ENCODE data around the gene GOT2. TPM values are rescaled to one million over a fixed set of nuclear protein-coding genes. Genes with fewer than 3 reads are reported as not detected.

GOT2 gene
- total and polyA plus RNA-seq, 2 experiments from 2014 or later, result 83.8 to 103 TPM

DNA sequence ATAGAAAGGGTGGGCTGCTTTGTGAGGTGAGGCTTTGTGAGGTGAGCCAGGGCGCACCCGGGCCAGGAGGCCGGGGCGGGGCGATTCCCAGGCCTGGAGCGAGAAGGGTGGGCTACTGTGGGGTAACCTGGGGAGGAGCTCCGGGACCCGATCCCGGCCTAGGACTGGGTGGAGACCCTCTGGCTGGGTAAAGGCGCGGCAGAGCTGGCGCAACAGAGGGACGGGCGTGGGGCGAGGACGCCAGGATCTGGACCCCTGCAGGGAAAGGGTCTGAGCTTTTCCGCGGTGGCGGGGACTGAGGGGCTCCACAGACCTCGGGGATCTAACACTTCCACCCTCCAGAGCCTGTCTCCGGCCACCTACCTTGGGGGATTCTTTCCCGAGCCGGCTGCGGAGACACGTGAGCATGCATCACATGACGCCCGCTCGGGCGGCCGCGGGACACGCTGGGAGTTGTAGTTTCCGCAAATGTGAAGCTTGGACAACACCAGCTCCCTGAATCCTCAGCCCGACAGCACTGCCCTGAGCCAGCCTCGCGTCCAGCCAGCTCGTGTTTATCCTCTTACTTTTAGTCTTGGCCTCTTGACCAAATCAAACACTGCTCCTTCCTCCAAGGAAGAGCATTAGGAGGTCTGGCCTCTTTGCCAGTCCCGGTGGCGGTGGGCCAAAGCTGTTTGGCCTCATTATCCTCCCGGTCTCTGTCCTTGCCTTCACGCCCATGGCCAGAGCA lies 49.6 kb downstream of the GOT2 start, which contains the start of gene SLC38A7:
TSS of gene SLC38A7 (minus strand) at position 417 of the 730 bp plus-strand sequence. CDS start 4,644 bp downstream, outside the sequence.
- TF ChIP-seq EZH2phosphoT487 (IDR thresholded peaks at IDR 0.05; ENCODE audit: low read depth, severe bottlenecking, unreplicated experiment) (no peak), EZH2 (IDR thresholded peaks at IDR 0.05; ENCODE audit: borderline replicate concordance) (no peak)
- TF ChIP-seq, protein P1, sequence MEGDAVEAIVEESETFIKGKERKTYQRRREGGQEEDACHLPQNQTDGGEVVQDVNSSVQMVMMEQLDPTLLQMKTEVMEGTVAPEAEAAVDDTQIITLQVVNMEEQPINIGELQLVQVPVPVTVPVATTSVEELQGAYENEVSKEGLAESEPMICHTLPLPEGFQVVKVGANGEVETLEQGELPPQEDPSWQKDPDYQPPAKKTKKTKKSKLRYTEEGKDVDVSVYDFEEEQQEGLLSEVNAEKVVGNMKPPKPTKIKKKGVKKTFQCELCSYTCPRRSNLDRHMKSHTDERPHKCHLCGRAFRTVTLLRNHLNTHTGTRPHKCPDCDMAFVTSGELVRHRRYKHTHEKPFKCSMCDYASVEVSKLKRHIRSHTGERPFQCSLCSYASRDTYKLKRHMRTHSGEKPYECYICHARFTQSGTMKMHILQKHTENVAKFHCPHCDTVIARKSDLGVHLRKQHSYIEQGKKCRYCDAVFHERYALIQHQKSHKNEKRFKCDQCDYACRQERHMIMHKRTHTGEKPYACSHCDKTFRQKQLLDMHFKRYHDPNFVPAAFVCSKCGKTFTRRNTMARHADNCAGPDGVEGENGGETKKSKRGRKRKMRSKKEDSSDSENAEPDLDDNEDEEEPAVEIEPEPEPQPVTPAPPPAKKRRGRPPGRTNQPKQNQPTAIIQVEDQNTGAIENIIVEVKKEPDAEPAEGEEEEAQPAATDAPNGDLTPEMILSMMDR (IDR thresholded peaks at IDR 0.05; ENCODE audit: poor library complexity), result no peak
- 10% methylated on average over 36 of the region's 41 CpGs for WGBS (ENCODE audit: low lambda C conversion rate, missing lambda C conversion rate)
- Histone ChIP-seq H3K27me3 (no peaks in the 10 kb centered on the region), H4K20me1 (ENCODE audit: insufficient read depth, poor library complexity, severe bottlenecking) (no peaks in the 10 kb centered on the region), H3K4me2 (peak within 1 kb of the TSS; percentile 94), H3K9me2 (replicated peaks; ENCODE audit: insufficient read depth) (no peaks in the 10 kb centered on the region), H2AFZ (peak within 1 kb of the TSS; percentile 91), H3K27ac (peak within 1 kb of the TSS; percentile 13), H3K9me3 (ENCODE audit: low read depth) (no peaks in the 10 kb centered on the region), H3K4me1 (ENCODE audit: insufficient read depth) (peaks cover 12% of the 10 kb centered on the region), H3K79me2 (peaks cover 21% of the 10 kb centered on the region), H3K4me3 (peak within 1 kb of the TSS; percentile 65), H3K36me3 (replicated peaks; ENCODE audit: insufficient read depth, low read depth) (no peaks in the 10 kb centered on the region)
- peak; percentile 88 for DNase-seq (ENCODE audit: low spot score)

DNA sequence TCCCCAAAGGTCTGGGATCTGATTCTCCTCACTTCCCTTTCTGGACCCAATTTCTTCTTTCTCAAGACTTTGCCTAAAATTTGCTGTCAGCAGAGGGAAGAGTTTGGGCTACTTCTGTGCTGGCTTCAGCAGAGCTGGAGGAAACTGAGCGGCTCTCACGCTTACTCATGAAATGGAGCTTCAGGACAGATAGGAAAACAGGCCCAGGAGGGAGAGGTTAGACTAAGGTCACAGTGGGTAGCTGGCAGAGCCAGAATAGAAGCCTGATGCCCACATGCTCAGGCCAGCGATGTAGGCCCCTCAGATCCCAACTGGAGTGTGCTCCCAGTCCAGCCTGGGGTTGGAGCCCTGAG lies 50.1 kb downstream of the GOT2 start:
- Histone ChIP-seq H3K4me3 (peak overlapping the region; percentile 65), H3K4me1 (ENCODE audit: insufficient read depth) (peaks cover 12% of the 10 kb centered on the region), H3K79me2 (peaks cover 21% of the 10 kb centered on the region), H4K20me1 (ENCODE audit: insufficient read depth, poor library complexity, severe bottlenecking) (no peaks in the 10 kb centered on the region), H3K27me3 (no peaks in the 10 kb centered on the region), H3K36me3 (replicated peaks; ENCODE audit: insufficient read depth, low read depth) (no peaks in the 10 kb centered on the region), H3K9me3 (ENCODE audit: low read depth) (no peaks in the 10 kb centered on the region), H3K4me2 (peak overlapping the region; percentile 94), H3K27ac (peak overlapping the region; percentile 13), H2AFZ (peak overlapping the region; percentile 91), H3K9me2 (replicated peaks; ENCODE audit: insufficient read depth) (no peaks in the 10 kb centered on the region)
- DNase-seq (ENCODE audit: low spot score), result peak; percentile 32
- WGBS (ENCODE audit: low lambda C conversion rate, missing lambda C conversion rate), result 34% methylated on average over 3 of the region's 3 CpGs
- TF ChIP-seq, protein P1 (IDR thresholded peaks at IDR 0.05; ENCODE audit: poor library complexity), result no peak
- TF ChIP-seq EZH2phosphoT487 (IDR thresholded peaks at IDR 0.05; ENCODE audit: low read depth, severe bottlenecking, unreplicated experiment), result no peak
- no peak for TF ChIP-seq EZH2 (IDR thresholded peaks at IDR 0.05; ENCODE audit: borderline replicate concordance)

DNA sequence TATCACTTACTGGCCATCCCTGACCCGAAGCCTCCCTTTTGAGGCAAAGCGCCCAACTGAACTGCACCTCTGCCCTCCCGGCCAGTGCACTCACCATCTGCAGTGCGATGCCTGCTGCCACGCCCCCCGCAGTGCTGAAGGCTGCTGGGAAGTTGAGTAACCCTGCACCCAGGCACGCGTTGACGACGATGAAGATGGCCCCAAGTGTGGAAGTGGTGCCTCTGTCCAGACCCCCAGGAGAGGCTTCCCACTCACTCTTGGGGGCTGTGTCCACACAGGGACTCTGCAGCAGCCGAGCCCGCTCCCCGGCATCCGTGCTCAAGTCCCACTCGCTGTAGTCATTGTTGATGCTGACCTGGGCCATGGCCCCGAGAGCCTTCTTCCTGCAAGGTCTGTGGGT lies 54.4 kb downstream of the GOT2 start:
- H3K9me3 ChIP-seq (ENCODE audit: low read depth), result no peaks in the 10 kb centered on the region
- H3K4me2 ChIP-seq, result no peak overlapping the region
- peaks cover 9% of the 10 kb centered on the region for H3K4me1 ChIP-seq (ENCODE audit: insufficient read depth)
- no peaks in the 10 kb centered on the region for H3K27me3 ChIP-seq
- no peaks in the 10 kb centered on the region for H4K20me1 ChIP-seq (ENCODE audit: insufficient read depth, poor library complexity, severe bottlenecking)
- H3K79me2 ChIP-seq, result peaks cover 21% of the 10 kb centered on the region
- H3K27ac ChIP-seq, result no peak overlapping the region
- H3K36me3 ChIP-seq (replicated peaks; ENCODE audit: insufficient read depth, low read depth), result no peaks in the 10 kb centered on the region
- DNase-seq (ENCODE audit: low spot score), result no peak
- WGBS (ENCODE audit: low lambda C conversion rate, missing lambda C conversion rate), result 95% methylated on average over 16 of the region's 16 CpGs
- no peak overlapping the region for H2AFZ ChIP-seq
- TF ChIP-seq EZH2 (IDR thresholded peaks at IDR 0.05; ENCODE audit: borderline replicate concordance), result no peak
- TF ChIP-seq, protein P1 (IDR thresholded peaks at IDR 0.05; ENCODE audit: poor library complexity), result no peak
- no peaks in the 10 kb centered on the region for H3K9me2 ChIP-seq (replicated peaks; ENCODE audit: insufficient read depth)
- H3K4me3 ChIP-seq, result no peak overlapping the region
